Upper lobe of left lung (tissue), 4 donors: ENCODE results near the gene KRTAP1-5.

ENCODE experiments used
- CTCF ChIP-seq, 6 experiments: fragments of 450-650 bp in 4 of 6; fragments of 200-600 bp in 2 of 6; sonication (generic) in 2 of 6; IDR thresholded peaks; one replicate each; pipeline ENCODE4 v1.5.1; 2016 to 2019; ENCODE audit warnings: antibody characterized with exemption in 6 of 6
- POLR2AphosphoS5 ChIP-seq, 2 donors: sonication (generic); formaldehyde crosslinking; IDR thresholded peaks; one replicate each; pipeline ENCODE4 v1.5.1; 2017; ENCODE audit warnings: antibody characterized with exemption in 2 of 2

GRCh38 chr17:41067281-41067680 is 40.3 kb upstream of the KRTAP1-5 start:
- TF ChIP-seq POLR2AphosphoS5 (IDR thresholded peaks at IDR 0.05) (no peak), CTCF (IDR thresholded peaks at IDR 0.05) (no peak)
